IMR-90 (cell line): ENCODE results near the gene ANKRD52. TPM values are rescaled to one million over a fixed set of nuclear protein-coding genes. Genes with fewer than 3 reads are reported as not detected.

Source experiments
- ATAC-seq: fragments of 200-7000 bp; cut with Tn5 transposase; 2 replicates; pipeline ENCODE4 v1.9.1; 2020; ENCODE audit warnings: low read depth, mild to moderate bottlenecking, moderate library complexity
- BruUV-seq: library from RNA; stranded (reverse); fragments of 400-500 nt; replicated peaks from 2 replicates; lab custom pipeline; 2021; lab: Mats Ljungman, UMichigan
- CTCF ChIA-PET: fragments of 300-600 bp; formaldehyde crosslinking; extraction: SDS; loops from one replicate; lab custom pipeline; 2021; ENCODE audit warnings: antibody characterized with exemption; lab: Yijun Ruan, JAX
- POLR2A ChIA-PET: fragments of 300-600 bp; sonication (Branson Sonifier 250); formaldehyde crosslinking; loops from one replicate; lab custom pipeline; 2022; ENCODE audit warnings: antibody characterized with exemption; ENCODE audit not compliant: unreplicated experiment; lab: Charles Lee
- DNase-seq: peaks from one replicate; pipeline ENCODE4 v3.0.0; 2013
- H2AFZ ChIP-seq: replicated peaks from 2 replicates; pipeline ENCODE3; 2013; ENCODE audit warnings: low read length, mild to moderate bottlenecking; ENCODE audit not compliant: poor library complexity
- H2AK5ac ChIP-seq: 2 replicates; pipeline ENCODE4 v1.6.1; 2013; ENCODE audit warnings: low read depth, low read length, inconsistent platforms
- H2AK9ac ChIP-seq: replicated peaks from 2 replicates; pipeline ENCODE3; 2013; ENCODE audit warnings: mild to moderate bottlenecking, low read depth, low read length, moderate library complexity; ENCODE audit not compliant: poor library complexity
- H2BK120ac ChIP-seq: 2 replicates; pipeline ENCODE4 v1.6.1; 2013; ENCODE audit warnings: low read depth, low read length, inconsistent platforms
- H2BK15ac ChIP-seq: 3 replicates; pipeline ENCODE4 v1.6.1; 2013; ENCODE audit warnings: low read depth, low read length, inconsistent platforms
- H2BK20ac ChIP-seq: 2 replicates; pipeline ENCODE4 v1.6.1; 2013; ENCODE audit warnings: low read depth, mild to moderate bottlenecking, inconsistent platforms, low read length, moderate library complexity
- H2BK5ac ChIP-seq: 2 replicates; pipeline ENCODE4 v1.6.1; 2013; ENCODE audit warnings: mild to moderate bottlenecking, low read depth, low read length, inconsistent platforms; ENCODE audit not compliant: poor library complexity, severe bottlenecking
- H3K14ac ChIP-seq: replicated peaks from 2 replicates; pipeline ENCODE4 v1.6.1; 2013; ENCODE audit warnings: low read depth, low read length, inconsistent platforms
- H3K18ac ChIP-seq: 2 replicates; pipeline ENCODE4 v1.6.1; 2013; ENCODE audit warnings: low read depth, low read length, control low read depth
- H3K23ac ChIP-seq: 2 replicates; pipeline ENCODE4 v1.6.1; 2013; ENCODE audit warnings: low read depth, low read length, inconsistent platforms
- H3K27ac ChIP-seq: 2 replicates; pipeline ENCODE4 v1.5.1; 2013; ENCODE audit warnings: mild to moderate bottlenecking, control low read depth, low read length; ENCODE audit not compliant: insufficient read depth
- H3K27me3 ChIP-seq: 2 replicates; pipeline ENCODE4 v1.6.1; 2013; ENCODE audit warnings: low read length; ENCODE audit not compliant: control insufficient read depth, insufficient read depth
- H3K36me3 ChIP-seq: 2 replicates; pipeline ENCODE4 v1.6.1; 2013; ENCODE audit warnings: low read length, mixed read lengths; ENCODE audit not compliant: control insufficient read depth, insufficient read depth
- H3K4ac ChIP-seq: 2 replicates; pipeline ENCODE4 v1.6.1; 2013; ENCODE audit warnings: low read depth, low read length, inconsistent platforms
- H3K4me1 ChIP-seq: 2 replicates; pipeline ENCODE4 v1.6.1; 2013; ENCODE audit warnings: low read length, mixed read lengths; ENCODE audit not compliant: control insufficient read depth, insufficient read depth
- H3K4me2 ChIP-seq: 2 replicates; pipeline ENCODE4 v1.6.1; 2013; ENCODE audit warnings: low read depth, mild to moderate bottlenecking, control low read depth, low read length, moderate library complexity
- H3K4me3 ChIP-seq: 2 replicates; pipeline ENCODE4 v1.5.1; 2013; ENCODE audit warnings: low read depth, mild to moderate bottlenecking, control low read depth, low read length, moderate library complexity; ENCODE audit not compliant: insufficient read depth
- H3K56ac ChIP-seq: 2 replicates; pipeline ENCODE4 v1.6.1; 2013; ENCODE audit warnings: low read length, inconsistent platforms; ENCODE audit not compliant: insufficient read depth; ENCODE audit errors: extremely low read depth
- H3K79me1 ChIP-seq, 2 experiments: 2 replicates each; pipeline ENCODE4 v1.6.1; 2013; ENCODE audit warnings: low read length in 2 of 2, inconsistent platforms in 1 of 2, low read depth in 1 of 2
- H3K9ac ChIP-seq: 2 replicates; pipeline ENCODE4 v1.6.1; 2013; ENCODE audit warnings: low read depth, low read length, control low read depth
- H3K9me1 ChIP-seq: 2 replicates; pipeline ENCODE4 v1.6.1; 2013; ENCODE audit warnings: low read length, inconsistent platforms; ENCODE audit not compliant: insufficient read depth
- H3K9me3 ChIP-seq: 2 replicates; pipeline ENCODE4 v1.6.1; 2013; ENCODE audit warnings: low read length; ENCODE audit not compliant: control insufficient read depth, insufficient read depth
- H4K20me1 ChIP-seq: 2 replicates; pipeline ENCODE4 v1.6.1; 2013; ENCODE audit warnings: low read length, inconsistent platforms; ENCODE audit not compliant: insufficient read depth
- H4K5ac ChIP-seq: 2 replicates; pipeline ENCODE4 v1.6.1; 2013; ENCODE audit warnings: mild to moderate bottlenecking, low read depth, low read length, control low read depth
- H4K8ac ChIP-seq, 2 experiments: 2 replicates each; pipeline ENCODE4 v1.6.1; 2013; ENCODE audit warnings: low read depth in 2 of 2, low read length in 2 of 2, control low read depth in 1 of 2, inconsistent platforms in 1 of 2
- H4K91ac ChIP-seq: 2 replicates; pipeline ENCODE4 v1.6.1; 2013; ENCODE audit warnings: low read depth, low read length, inconsistent platforms; ENCODE audit not compliant: insufficient read depth
- RFX5 ChIP-seq: IDR thresholded peaks from 2 replicates; pipeline ENCODE4 v1.8.0; 2012; ENCODE audit warnings: low read depth, mild to moderate bottlenecking, low read length, moderate library complexity
- WGBS, 2 experiments: methylation state at CpG; one replicate each; pipeline versions ENCODE4 v1.1.5 to v1.1.7; 2013; ENCODE audit warnings: missing lambda C conversion rate in 2 of 2; ENCODE audit not compliant: insufficient read length in 1 of 2; ENCODE audit errors: extremely low coverage in 2 of 2; 5-methylcytosine and 5-hydroxymethylcytosine counted together
- dilution Hi-C: fragments of 300-500 bp; cut with HindIII; formaldehyde crosslinking; loops from one replicate; pipeline ENCODE4 v1.14.3; 2018; ENCODE audit warnings: low sequenced_read_pairs; ENCODE audit not compliant: unreplicated experiment
- in situ Hi-C: fragments of 300-500 bp; cut with MboI; formaldehyde crosslinking; loops from 3 replicates; pipeline ENCODE4 v1.14.3; 2019; ENCODE audit warnings: low sequenced_read_pairs, inconsistent platforms, mixed read lengths
- intact Hi-C: fragments of 100-400 bp; cut with micrococcal nuclease; formaldehyde crosslinking; loops from 2 replicates; pipeline ENCODE4 v1.10.0; 2022
- polyA plus RNA-seq, 3 experiments: library from polyadenylated mRNA; depleted of rRNA; stranded (reverse); fragments of >200 nt; gene quantifications; 2 replicates each; pipeline ENCODE4 v1.2.3, GENCODE V29; 2012; ENCODE audit warnings: low replicate concordance in 1 of 3
- total RNA-seq: library from RNA; depleted of rRNA; stranded (reverse); fragments of >200 nt; gene quantifications from 2 replicates; pipeline ENCODE4 v1.2.3, GENCODE V29; 2012

ANKRD52 gene
- total and polyA plus RNA-seq, 2 of the 4 experiments (the other 2 are of a cell fraction), result 15.4 to 35.9 TPM

DNA sequence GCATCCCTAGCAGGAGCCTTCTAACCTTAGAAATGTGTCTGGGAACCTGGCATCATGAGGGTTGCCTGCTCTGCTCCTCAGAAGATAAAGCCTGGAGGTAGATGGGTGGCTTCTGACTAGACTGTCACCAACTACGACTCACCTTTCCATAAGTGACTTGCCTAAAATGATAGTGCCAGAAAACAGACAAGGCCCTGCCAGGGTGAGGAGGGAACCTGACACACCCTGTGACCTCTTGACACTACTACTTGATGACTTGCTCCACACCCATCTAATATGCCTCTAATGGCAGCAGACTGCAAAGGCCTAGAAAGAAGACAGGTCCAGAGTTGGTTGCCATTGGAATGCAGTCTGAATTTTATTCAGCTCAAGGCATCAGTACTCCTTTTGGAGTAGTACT lies 45.8 kb downstream of the ANKRD52 start:
- Histone ChIP-seq H4K8ac (no peak overlapping the region), H2BK15ac (no peak overlapping the region), H3K4me1 (peaks cover 2% of the 10 kb centered on the region), H3K9me1 (peaks cover under 1% of the 10 kb centered on the region; the same call in 1 of the 2 replicates), H2BK5ac (no peak overlapping the region), H3K9ac (no peak overlapping the region), H3K18ac (no peak overlapping the region), H3K27ac (no peak overlapping the region), H2AK9ac (no peak overlapping the region), H2AFZ (no peak overlapping the region), H3K36me3 (peaks cover 60% of the 10 kb centered on the region), H4K91ac (no peak overlapping the region), H3K79me1 (peaks cover 20 to 48% of the 10 kb centered on the region in 2 experiments), H2AK5ac (no peak overlapping the region), H3K4me2 (no peak overlapping the region), H2BK120ac (no peak overlapping the region), H3K9me3 (no peaks in the 10 kb centered on the region), H3K56ac (no peak overlapping the region), H4K5ac (no peak overlapping the region), H3K4ac (no peak overlapping the region), H3K14ac (no peak overlapping the region), H3K23ac (no peak overlapping the region), H3K27me3 (no peaks in the 10 kb centered on the region), H2BK20ac (no peak overlapping the region), H3K4me3 (no peak overlapping the region), H4K20me1 (peaks cover 22% of the 10 kb centered on the region; the same call in 1 of the 2 replicates)
- intact Hi-C loops, result no loop called here
- in situ Hi-C loops, result no loop called here
- no CpG with 5 or more reads among the region's 1 CpG for WGBS, 2 experiments
- BruUV-seq, result no TSS peak
- ATAC-seq, result no peak
- dilution Hi-C loops, result no loop called here
- no peak for DNase-seq
- TF ChIP-seq RFX5, result no peak
- POLR2A ChIA-PET, result no interaction called here
- CTCF ChIA-PET, result no interaction called here
